Measurements from ENCODE around the gene GFPT2. TPM values are rescaled to one million over a fixed set of nuclear protein-coding genes. Genes with fewer than 3 reads are reported as not detected.

The GFPT2 gene
- total and polyA plus RNA-seq, 10 of the 15 experiments (the other 5 are each of a cell fraction or from before 2014, with no cell fraction given) = 0.05 to 0.33 (median 0.11) TPM; not detected in 4

DNA sequence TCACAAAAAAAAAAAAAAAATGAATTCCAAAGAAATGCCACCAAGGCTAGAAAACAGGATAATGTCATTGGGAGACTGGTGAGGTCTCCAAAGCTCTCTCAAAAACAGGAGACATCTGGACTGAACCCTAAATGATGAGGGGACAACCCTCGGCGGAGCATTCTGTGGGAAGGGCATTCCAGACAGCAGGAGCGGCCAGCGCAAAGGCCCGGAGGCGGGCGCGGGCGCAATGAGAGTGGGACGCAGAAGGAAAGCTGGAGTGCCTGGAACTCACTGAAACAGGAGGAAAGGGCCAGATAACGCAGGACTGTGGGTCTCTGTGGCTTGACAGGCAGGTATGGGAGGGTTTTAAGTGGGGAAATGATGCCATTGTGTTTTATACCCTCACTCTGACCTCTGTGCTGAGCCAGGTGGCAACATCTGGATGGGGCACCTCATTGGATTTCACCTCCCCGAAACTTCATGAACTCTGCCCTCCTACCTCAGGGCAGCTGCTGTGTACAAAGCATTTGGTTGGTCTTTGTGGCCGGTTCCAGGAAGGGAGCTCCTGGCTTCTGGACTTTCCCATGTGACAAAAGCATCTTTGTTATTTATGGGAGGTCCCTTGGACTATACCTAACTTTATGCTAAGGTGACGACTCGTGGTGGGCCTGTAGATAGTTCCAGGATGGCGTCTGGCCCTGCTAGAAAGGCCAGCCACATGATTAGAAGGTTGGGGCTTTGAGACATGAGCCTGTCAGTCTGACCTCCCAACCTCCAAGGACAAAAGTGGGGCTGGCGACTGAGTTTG lies 49.7 kb downstream of the GFPT2 start (continued):
- TF ChIP-seq POU2F2 (IDR thresholded peaks at IDR 0.05; ENCODE audit: borderline replicate concordance, low read depth, low read length) = no peak
- no peak for TF ChIP-seq BMI1 (IDR thresholded peaks at IDR 0.05; ENCODE audit: borderline replicate concordance)
- TF ChIP-seq POLR2A (IDR thresholded peaks at IDR 0.05; ENCODE audit: low read depth, low read length) = no peak
- no peak for TF ChIP-seq BHLHE40 (IDR thresholded peaks at IDR 0.05; ENCODE audit: borderline replicate concordance in 1 of 2, low read depth in 2 of 2, low read length in 1 of 2)
- no peak for TF ChIP-seq RB1 (IDR thresholded peaks at IDR 0.05; ENCODE audit: borderline replicate concordance)

DNA sequence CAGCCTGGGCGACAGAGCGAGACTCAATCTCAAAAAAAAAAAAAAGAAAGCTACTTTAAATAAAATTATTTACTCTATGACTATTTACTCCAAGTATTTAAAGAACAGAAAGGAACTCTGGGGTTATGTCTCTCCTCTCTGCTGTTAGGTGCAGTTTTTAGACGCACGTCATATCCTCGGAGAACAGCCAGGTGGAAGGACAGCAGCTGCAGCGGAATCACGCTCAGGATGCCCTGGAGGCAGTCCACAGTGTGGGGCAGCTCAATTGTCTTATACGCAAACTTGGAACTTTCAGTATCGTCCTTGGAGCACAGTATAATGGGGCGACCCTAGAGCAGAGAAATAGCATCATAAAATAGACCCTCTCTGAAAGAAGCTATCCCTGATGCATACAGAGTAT lies 50.9 kb downstream of the GFPT2 start:
- WGBS (ENCODE audit: insufficient coverage, insufficient replicate concordance, low lambda C conversion rate, missing lambda C conversion rate) = 71% methylated on average over 8 of the region's 10 CpGs
- no peaks in the 10 kb centered on the region for H3K9me3 ChIP-seq (replicated peaks; ENCODE audit: control insufficient read depth, insufficient read depth, low read length)
- H4K20me1 ChIP-seq (ENCODE audit: control insufficient read depth, insufficient read depth) = no peaks in the 10 kb centered on the region
- SMC1A ChIA-PET (ENCODE audit: uncharacterized antibody, unreplicated experiment) = no interaction called here
- DNase-seq (ENCODE audit: low read depth, low spot score) = no peak
- no peak for FAIRE-seq
- H3K27ac ChIP-seq (ENCODE audit: control insufficient read depth, insufficient read depth) = no peak overlapping the region
- H2AFZ ChIP-seq (ENCODE audit: control insufficient read depth, low read depth, low read length) = no peak overlapping the region
- intact Hi-C loops (cut with micrococcal nuclease; ENCODE audit: unreplicated experiment) = no loop called here
- no peak overlapping the region for H3K9ac ChIP-seq (ENCODE audit: control insufficient read depth, insufficient read depth, low read length)
- POLR2A ChIA-PET = no interaction called here
- ATAC-seq = no peak
- H3K27me3 ChIP-seq (replicated peaks in 1 of 2; ENCODE audit: control insufficient read depth in 2 of 2, insufficient read depth in 2 of 2, low read length in 1 of 2) = peaks cover 0 to 3% of the 10 kb centered on the region in 2 experiments; a peak in 2 of 4 replicates
- in situ Hi-C loops (cut with MboI) = no loop called here
- CTCF ChIA-PET = interaction anchor here (0.6 to 8.8 kb wide), 5 partner anchors 8 to 27 kb away, joined by 3 to 40 read pairs (median 3); no protein-coding TSS in a partner anchor
- no peaks in the 10 kb centered on the region for H3K36me3 ChIP-seq (ENCODE audit: control insufficient read depth in 2 of 2, insufficient read depth in 2 of 2, low read length in 1 of 2)
- H3K79me2 ChIP-seq (ENCODE audit: control insufficient read depth, insufficient read depth, low read length) = no peaks in the 10 kb centered on the region
- RAD21 ChIA-PET (ENCODE audit: unreplicated experiment) = no interaction called here
- H3K4me1 ChIP-seq (ENCODE audit: control insufficient read depth, insufficient read depth, low read length) = no peaks in the 10 kb centered on the region
- H3K4me3 ChIP-seq = no peak overlapping the region
- H3K4me2 ChIP-seq (ENCODE audit: control insufficient read depth, insufficient read depth) = no peak overlapping the region
- BruUV-seq (replicated peaks) = no TSS peak
- TF ChIP-seq POLR2AphosphoS2 (IDR thresholded peaks at IDR 0.05; ENCODE audit: low read depth, low read length) = no peak
- no peak for TF ChIP-seq HDAC6 (IDR thresholded peaks at IDR 0.05; ENCODE audit: unreplicated experiment)
- TF ChIP-seq, protein P1, sequence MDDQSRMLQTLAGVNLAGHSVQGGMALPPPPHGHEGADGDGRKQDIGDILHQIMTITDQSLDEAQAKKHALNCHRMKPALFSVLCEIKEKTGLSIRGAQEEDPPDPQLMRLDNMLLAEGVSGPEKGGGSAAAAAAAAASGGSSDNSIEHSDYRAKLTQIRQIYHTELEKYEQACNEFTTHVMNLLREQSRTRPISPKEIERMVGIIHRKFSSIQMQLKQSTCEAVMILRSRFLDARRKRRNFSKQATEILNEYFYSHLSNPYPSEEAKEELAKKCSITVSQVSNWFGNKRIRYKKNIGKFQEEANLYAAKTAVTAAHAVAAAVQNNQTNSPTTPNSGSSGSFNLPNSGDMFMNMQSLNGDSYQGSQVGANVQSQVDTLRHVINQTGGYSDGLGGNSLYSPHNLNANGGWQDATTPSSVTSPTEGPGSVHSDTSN (IDR thresholded peaks at IDR 0.05; ENCODE audit: insufficient replicate concordance, low read depth, low read length) = no peak
- TF ChIP-seq, protein P2, sequence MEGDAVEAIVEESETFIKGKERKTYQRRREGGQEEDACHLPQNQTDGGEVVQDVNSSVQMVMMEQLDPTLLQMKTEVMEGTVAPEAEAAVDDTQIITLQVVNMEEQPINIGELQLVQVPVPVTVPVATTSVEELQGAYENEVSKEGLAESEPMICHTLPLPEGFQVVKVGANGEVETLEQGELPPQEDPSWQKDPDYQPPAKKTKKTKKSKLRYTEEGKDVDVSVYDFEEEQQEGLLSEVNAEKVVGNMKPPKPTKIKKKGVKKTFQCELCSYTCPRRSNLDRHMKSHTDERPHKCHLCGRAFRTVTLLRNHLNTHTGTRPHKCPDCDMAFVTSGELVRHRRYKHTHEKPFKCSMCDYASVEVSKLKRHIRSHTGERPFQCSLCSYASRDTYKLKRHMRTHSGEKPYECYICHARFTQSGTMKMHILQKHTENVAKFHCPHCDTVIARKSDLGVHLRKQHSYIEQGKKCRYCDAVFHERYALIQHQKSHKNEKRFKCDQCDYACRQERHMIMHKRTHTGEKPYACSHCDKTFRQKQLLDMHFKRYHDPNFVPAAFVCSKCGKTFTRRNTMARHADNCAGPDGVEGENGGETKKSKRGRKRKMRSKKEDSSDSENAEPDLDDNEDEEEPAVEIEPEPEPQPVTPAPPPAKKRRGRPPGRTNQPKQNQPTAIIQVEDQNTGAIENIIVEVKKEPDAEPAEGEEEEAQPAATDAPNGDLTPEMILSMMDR (IDR thresholded peaks at IDR 0.05 in 2 of 3, conservative IDR thresholded peaks at IDR 0.05 in 1 of 3; ENCODE audit: control insufficient read depth in 2 of 3, extremely low read depth in 1 of 3, insufficient read depth in 1 of 3, low read depth in 3 of 3, low read length in 3 of 3) = no peak
- no peak for TF ChIP-seq WRNIP1 (IDR thresholded peaks at IDR 0.05; ENCODE audit: borderline replicate concordance, low read depth, low read length)
- no peak for TF ChIP-seq CREB1 (IDR thresholded peaks at IDR 0.05; ENCODE audit: low read depth)
- no peak for TF ChIP-seq BMI1 (IDR thresholded peaks at IDR 0.05; ENCODE audit: borderline replicate concordance)
- TF ChIP-seq STAT3 (IDR thresholded peaks at IDR 0.05; ENCODE audit: low read depth, low read length) = no peak
- TF ChIP-seq BACH1 (IDR thresholded peaks at IDR 0.05; ENCODE audit: borderline replicate concordance) = no peak
- TF ChIP-seq CBFB (IDR thresholded peaks at IDR 0.05; ENCODE audit: low read depth) = no peak
- no peak for TF ChIP-seq TARDBP (IDR thresholded peaks at IDR 0.05; ENCODE audit: borderline replicate concordance)
- TF ChIP-seq, protein P3, sequence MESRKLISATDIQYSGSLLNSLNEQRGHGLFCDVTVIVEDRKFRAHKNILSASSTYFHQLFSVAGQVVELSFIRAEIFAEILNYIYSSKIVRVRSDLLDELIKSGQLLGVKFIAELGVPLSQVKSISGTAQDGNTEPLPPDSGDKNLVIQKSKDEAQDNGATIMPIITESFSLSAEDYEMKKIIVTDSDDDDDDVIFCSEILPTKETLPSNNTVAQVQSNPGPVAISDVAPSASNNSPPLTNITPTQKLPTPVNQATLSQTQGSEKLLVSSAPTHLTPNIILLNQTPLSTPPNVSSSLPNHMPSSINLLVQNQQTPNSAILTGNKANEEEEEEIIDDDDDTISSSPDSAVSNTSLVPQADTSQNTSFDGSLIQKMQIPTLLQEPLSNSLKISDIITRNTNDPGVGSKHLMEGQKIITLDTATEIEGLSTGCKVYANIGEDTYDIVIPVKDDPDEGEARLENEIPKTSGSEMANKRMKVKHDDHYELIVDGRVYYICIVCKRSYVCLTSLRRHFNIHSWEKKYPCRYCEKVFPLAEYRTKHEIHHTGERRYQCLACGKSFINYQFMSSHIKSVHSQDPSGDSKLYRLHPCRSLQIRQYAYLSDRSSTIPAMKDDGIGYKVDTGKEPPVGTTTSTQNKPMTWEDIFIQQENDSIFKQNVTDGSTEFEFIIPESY (IDR thresholded peaks at IDR 0.05) = no peak
- TF ChIP-seq SIX5 (IDR thresholded peaks at IDR 0.05; ENCODE audit: low read depth, low read length, severe bottlenecking) = no peak

Data from GM12878 (cell line).